Aorta (tissue), 5 donors: Measurements from ENCODE around the gene RAB33B. TPM values are rescaled to one million over a fixed set of nuclear protein-coding genes. Genes with fewer than 3 reads are reported as not detected.
"Not testable (repeated sequence)": the region's sequence is repeated elsewhere in the genome, so short reads cannot be mapped to it uniquely, and the experiment has no call there.

Experiments
- ATAC-seq: fragments of 200-7000 bp; cut with Tn5 transposase; one replicate; pipeline ENCODE4 v1.9.1; 2022; ENCODE audit warnings: moderate library complexity; ENCODE audit not compliant: low FRiP score
- DNase-seq, 2 donors: peaks; one replicate each; pipeline ENCODE4 v3.0.0-alpha.2; 2020
- H3K27ac ChIP-seq, 2 donors: one replicate each; pipeline ENCODE4 v1.5.1; 2013; ENCODE audit warnings: low read length in 2 of 2, mild to moderate bottlenecking in 2 of 2, moderate library complexity in 2 of 2, control low read depth in 1 of 2, inconsistent platforms in 1 of 2, low read depth in 1 of 2
- H3K27me3 ChIP-seq, 2 donors: one replicate each; pipeline ENCODE4 v1.6.1; 2013; ENCODE audit warnings: control low read depth in 1 of 2, low read length in 1 of 2, mild to moderate bottlenecking in 1 of 2, moderate library complexity in 1 of 2; ENCODE audit not compliant: insufficient read depth in 2 of 2, control insufficient read depth in 1 of 2
- H3K36me3 ChIP-seq, 2 donors: one replicate each; pipeline ENCODE4 v1.6.1; 2013; ENCODE audit warnings: control low read depth in 1 of 2, low read length in 1 of 2, mild to moderate bottlenecking in 1 of 2; ENCODE audit not compliant: insufficient read depth in 2 of 2, control insufficient read depth in 1 of 2
- H3K4me1 ChIP-seq, 2 donors: one replicate each; pipeline ENCODE4 v1.6.1; 2013; ENCODE audit warnings: low read length in 2 of 2, control low read depth in 1 of 2, mild to moderate bottlenecking in 1 of 2, moderate library complexity in 1 of 2; ENCODE audit not compliant: insufficient read depth in 2 of 2, control insufficient read depth in 1 of 2
- H3K4me3 ChIP-seq, 2 donors: one replicate each; pipeline ENCODE4 v1.5.1; 2013; ENCODE audit warnings: low read length in 2 of 2, control low read depth in 1 of 2, mild to moderate bottlenecking in 1 of 2
- H3K9me3 ChIP-seq: one replicate; pipeline ENCODE4 v1.6.1; 2013; ENCODE audit warnings: mild to moderate bottlenecking, low read length; ENCODE audit not compliant: control insufficient read depth
- WGBS, 2 donors: extraction: QIAGEN DNeasy Blood & Tissue Kit; methylation state at CpG; one replicate each; pipeline ENCODE4 v1.1.7; 2013; 5-methylcytosine and 5-hydroxymethylcytosine counted together
- intact Hi-C, 2 donors: fragments of 100-400 bp; cut with DNase I; formaldehyde crosslinking; loops; one replicate each; pipeline versions ENCODE4 v1.14.2 to v1.15.0; 2022
- polyA plus RNA-seq, 2 donors: library from polyadenylated mRNA; stranded (reverse); fragments of 200-250 nt; gene quantifications; one replicate each; pipeline ENCODE4 v1.2.3, GENCODE V29; 2013
- total RNA-seq, 2 donors: library from RNA; stranded (reverse); fragmentation: NEBNext Ultra II Directional; extraction: Animal tissue kit (Norgen Biotek cat#: 25700); gene quantifications; one replicate each; pipeline ENCODE4 v1.2.1, GENCODE V29; 2021
- donor health status: healthy with polysubstance abuse.
- donor health status: Bipolar disorder and iron deficiency.
- donor health status: DM: no; HTN: no; CAD: no.
- donor health status: DM: no; HTN: no; CAD: no.
- donor health status: DM: yes; HTN: yes; CAD: no.

RAB33B gene
- total and polyA plus RNA-seq, 4 donors = 9.1 to 14.9 (median 11.7) TPM

GRCh38 chr4:139441029-139441428 is 12.9 kb upstream of the RAB33B start:
- Histone ChIP-seq H3K9me3 (peaks cover 7% of the 10 kb centered on the region), H3K27me3 (no peaks in the 10 kb centered on the region), H3K4me3 (no peak overlapping the region), H3K4me1 (no peaks in the 10 kb centered on the region), H3K27ac (no peak overlapping the region), H3K36me3 (no peaks in the 10 kb centered on the region)
- intact Hi-C loops = no loop called here
- ATAC-seq (no peak), DNase-seq (no peak)
- WGBS, 2 donors = 90 to 94% methylated on average over 4 of the region's 4 CpGs

GRCh38 chr4:139443661-139444060 is 10.3 kb upstream of the RAB33B start:
- no peak for DNase-seq
- WGBS, 2 donors = 92 to 95% methylated on average over 7 of the region's 7 CpGs
- Histone ChIP-seq H3K4me3 (no peak overlapping the region), H3K27ac (no peak overlapping the region), H3K27me3 (no peaks in the 10 kb centered on the region), H3K4me1 (no peaks in the 10 kb centered on the region), H3K36me3 (no peaks in the 10 kb centered on the region), H3K9me3 (peaks cover 2% of the 10 kb centered on the region)
- no peak for ATAC-seq
- intact Hi-C loops = no loop called here

- H3K27me3 ChIP-seq, DNase-seq, H3K27ac ChIP-seq, H3K36me3 ChIP-seq, H3K4me1 ChIP-seq, ATAC-seq, H3K4me3 ChIP-seq, intact Hi-C loops, H3K9me3 ChIP-seq: not testable (repeated sequence)
- 58 to 62% methylated on average over 3 of the region's 3 CpGs for WGBS, 2 donors
Measured at GRCh38 chr4:139444881-139445280, 9.0 kb upstream of the RAB33B start.

- H3K4me3 ChIP-seq, H3K27ac ChIP-seq, intact Hi-C loops, H3K27me3 ChIP-seq, H3K36me3 ChIP-seq, H3K4me1 ChIP-seq, DNase-seq, H3K9me3 ChIP-seq, ATAC-seq: not testable (repeated sequence)
- 95% methylated on average over 4 of the region's 4 CpGs for WGBS, 2 donors
Measured at GRCh38 chr4:139447078-139447477, 6.8 kb upstream of the RAB33B start.

- H3K9me3 ChIP-seq = no peaks in the 10 kb centered on the region
- H3K27ac ChIP-seq = no peak overlapping the region
- H3K4me3 ChIP-seq = no peak overlapping the region
- ATAC-seq = no peak
- H3K4me1 ChIP-seq = no peaks in the 10 kb centered on the region
- intact Hi-C loops = loop anchor here (10.0 kb wide), 3 partner anchors 104 to 714 kb away; partner anchors contain the start of genes NAA15 (in 1 of the 2), NDUFC1 (in 1 of the 2) and SETD7 (in 1 of the 2)
- H3K36me3 ChIP-seq = no peaks in the 10 kb centered on the region
- 90 to 92% methylated on average over 2 of the region's 2 CpGs for WGBS, 2 donors
- no peak for DNase-seq
- no peaks in the 10 kb centered on the region for H3K27me3 ChIP-seq
Measured at GRCh38 chr4:139450586-139450985, 3.3 kb upstream of the RAB33B start.

- H3K9me3 ChIP-seq = no peaks in the 10 kb centered on the region
- H3K36me3 ChIP-seq = no peaks in the 10 kb centered on the region
- ATAC-seq (no peak), DNase-seq (no peak)
- no peak overlapping the region for H3K4me3 ChIP-seq
- no peaks in the 10 kb centered on the region for H3K4me1 ChIP-seq
- no peaks in the 10 kb centered on the region for H3K27me3 ChIP-seq
- no peak overlapping the region for H3K27ac ChIP-seq
- intact Hi-C loops = loop anchor here (10.0 kb wide), 3 partner anchors 103 to 713 kb away; partner anchors contain the start of genes NAA15 (in 1 of the 2), NDUFC1 (in 1 of the 2) and SETD7 (in 1 of the 2)
- WGBS, 2 donors = 35 to 47% methylated on average over 1 of the region's 1 CpG
Measured at GRCh38 chr4:139451997-139452396, 1.9 kb upstream of the RAB33B start.

GRCh38 chr4:139453041-139453370 is 915 bp upstream of the RAB33B start:
- no peaks in the 10 kb centered on the region for H3K4me1 ChIP-seq
- no peak for ATAC-seq
- WGBS, 2 donors = 1 to 2% methylated on average over 15 of the region's 15 CpGs
- intact Hi-C loops = loop anchor here (10.0 kb wide), 3 partner anchors 102 to 712 kb away; partner anchors contain the start of genes NAA15 (in 1 of the 2), NDUFC1 (in 1 of the 2) and SETD7 (in 1 of the 2)
- no peaks in the 10 kb centered on the region for H3K36me3 ChIP-seq
- H3K27me3 ChIP-seq = no peaks in the 10 kb centered on the region
- peak overlapping the region in 1 of 2 donors; percentile 66 for H3K27ac ChIP-seq
- H3K4me3 ChIP-seq = peak overlapping the region; percentile 19 to 88
- DNase-seq = no peak
- no peaks in the 10 kb centered on the region for H3K9me3 ChIP-seq

- Histone ChIP-seq H3K36me3 (no peaks in the 10 kb centered on the region), H3K4me3 (peak overlapping the region; percentile 57 to 88), H3K9me3 (no peaks in the 10 kb centered on the region), H3K27ac (peak overlapping the region; percentile 64 to 71), H3K4me1 (no peaks in the 10 kb centered on the region), H3K27me3 (no peaks in the 10 kb centered on the region)
- ATAC-seq (peak; percentile 98), DNase-seq (peak; percentile 99)
- WGBS, 2 donors = 0 to 1% methylated on average over 70 to 76 of the region's 76 CpGs
- intact Hi-C loops = loop anchor here (10.0 kb wide), 3 partner anchors 101 to 711 kb away; partner anchors contain the start of genes NAA15 (in 1 of the 2), NDUFC1 (in 1 of the 2) and SETD7 (in 1 of the 2)
Measured at GRCh38 chr4:139453371-139454110, 380 bp upstream of the RAB33B start.

- H3K27me3 ChIP-seq = no peaks in the 10 kb centered on the region
- no peaks in the 10 kb centered on the region for H3K36me3 ChIP-seq
- H3K27ac ChIP-seq = peak overlapping the region in 1 of 2 donors; percentile 56
- H3K4me3 ChIP-seq = peak overlapping the region; percentile 23 to 88
- H3K4me1 ChIP-seq = no peaks in the 10 kb centered on the region
- intact Hi-C loops = loop anchor here (5.0 to 10.0 kb wide), 4 partner anchors 77 to 710 kb away; partner anchors contain the start of genes NAA15 (in 1 of the 2), NDUFC1 (in 1 of the 2) and SETD7 (in 1 of the 2)
- H3K9me3 ChIP-seq = no peaks in the 10 kb centered on the region
- ATAC-seq = no peak
- 2 to 6% methylated on average over 6 of the region's 6 CpGs for WGBS, 2 donors
- DNase-seq = no peak
Measured at GRCh38 chr4:139455126-139455538, 1.2 kb downstream of the RAB33B start.
